ENCODE results near the gene ITGB6. TPM values are rescaled to one million over a fixed set of nuclear protein-coding genes. Genes with fewer than 3 reads are reported as not detected.

Gene ITGB6
- total and polyA plus RNA-seq, 2 of the 4 experiments (the other 2 are of a cell fraction): under 0.01 TPM; not detected in 1

DNA sequence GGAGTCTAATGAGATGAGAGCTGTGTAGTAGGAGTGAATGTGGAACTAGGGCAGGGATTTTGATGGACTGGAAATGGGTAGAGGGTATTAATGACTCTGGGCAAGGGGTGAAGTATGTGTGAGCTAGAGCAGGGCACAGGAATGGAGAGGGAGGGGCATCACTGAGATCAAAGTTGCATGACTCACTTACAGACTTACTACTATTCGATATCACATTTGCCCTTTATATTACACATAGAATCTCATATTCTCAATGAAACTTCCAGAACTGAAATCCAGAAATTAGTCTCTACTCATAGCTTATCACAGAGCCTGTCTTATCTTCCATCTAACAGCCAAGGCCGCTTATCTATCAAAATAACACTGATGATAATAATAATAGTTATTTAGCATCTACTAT lies 20.0 kb upstream of the ITGB6 start:
- CTCF ChIA-PET: interaction anchor here (0.5 kb wide), 1 partner anchor 750 kb away, joined by 3 read pairs; no protein-coding TSS in a partner anchor

More for the DNA sequence above, 20.0 kb upstream of the ITGB6 start:
- Histone ChIP-seq H3K27me3 (ENCODE audit: control insufficient read depth, insufficient read depth, low read length) (no peaks in the 10 kb centered on the region), H2BK15ac (ENCODE audit: low read depth, low read length) (no peak overlapping the region; the same call in 2 of the 3 replicates), H3K56ac (ENCODE audit: extremely low read depth, insufficient read depth, low read length) (no peak overlapping the region), H3K4me3 (ENCODE audit: insufficient read depth, low read depth, low read length) (no peak overlapping the region), H2AK9ac (replicated peaks; ENCODE audit: low read depth, low read length, poor library complexity) (no peak overlapping the region), H2AFZ (replicated peaks; ENCODE audit: low read length, poor library complexity) (no peak overlapping the region), H3K23ac (ENCODE audit: low read depth, low read length) (no peak overlapping the region), H3K9me3 (ENCODE audit: control insufficient read depth, insufficient read depth, low read length) (no peaks in the 10 kb centered on the region), H3K9me1 (ENCODE audit: insufficient read depth, low read length) (peaks cover 29% of the 10 kb centered on the region), H4K5ac (ENCODE audit: low read depth, low read length) (no peak overlapping the region), H3K9ac (ENCODE audit: low read depth, low read length) (no peak overlapping the region), H3K4ac (ENCODE audit: low read depth, low read length) (no peak overlapping the region), H2AK5ac (ENCODE audit: low read depth, low read length) (0 out of 2 replicates have a peak overlapping the region, but pooled peaks have one; percentile 50), H3K4me2 (ENCODE audit: low read depth, low read length) (no peak overlapping the region), H4K20me1 (ENCODE audit: insufficient read depth, low read length) (no peaks in the 10 kb centered on the region), H3K36me3 (ENCODE audit: control insufficient read depth, insufficient read depth, low read length) (no peaks in the 10 kb centered on the region), H3K4me1 (ENCODE audit: control insufficient read depth, insufficient read depth, low read length) (peaks cover 29% of the 10 kb centered on the region), H2BK20ac (ENCODE audit: low read depth, low read length) (no peak overlapping the region), H3K18ac (ENCODE audit: low read depth, low read length) (no peak overlapping the region), H4K91ac (ENCODE audit: insufficient read depth, low read depth, low read length) (no peak overlapping the region), H3K14ac (replicated peaks; ENCODE audit: low read depth, low read length) (no peak overlapping the region), H2BK120ac (ENCODE audit: low read depth, low read length) (no peak overlapping the region), H3K79me1 (ENCODE audit: low read depth in 1 of 2, low read length in 2 of 2) (no peaks in the 10 kb centered on the region), H3K27ac (ENCODE audit: insufficient read depth, low read length) (no peak overlapping the region), H2BK5ac (ENCODE audit: low read depth, low read length, poor library complexity, severe bottlenecking) (no peak overlapping the region), H4K8ac (ENCODE audit: low read depth in 2 of 2, low read length in 2 of 2) (no peak overlapping the region)
- DNase-seq: no peak
- TF ChIP-seq CHD1 (IDR thresholded peaks at IDR 0.05; ENCODE audit: low read depth, low read length) (no peak), POLR2A (IDR thresholded peaks at IDR 0.05; ENCODE audit: low read depth, low read length) (no peak), NFE2L2 (IDR thresholded peaks at IDR 0.05; ENCODE audit: low read depth, low read length) (no peak), MAFK (IDR thresholded peaks at IDR 0.05; ENCODE audit: low read depth, low read length) (no peak)
- TF ChIP-seq, protein P1, sequence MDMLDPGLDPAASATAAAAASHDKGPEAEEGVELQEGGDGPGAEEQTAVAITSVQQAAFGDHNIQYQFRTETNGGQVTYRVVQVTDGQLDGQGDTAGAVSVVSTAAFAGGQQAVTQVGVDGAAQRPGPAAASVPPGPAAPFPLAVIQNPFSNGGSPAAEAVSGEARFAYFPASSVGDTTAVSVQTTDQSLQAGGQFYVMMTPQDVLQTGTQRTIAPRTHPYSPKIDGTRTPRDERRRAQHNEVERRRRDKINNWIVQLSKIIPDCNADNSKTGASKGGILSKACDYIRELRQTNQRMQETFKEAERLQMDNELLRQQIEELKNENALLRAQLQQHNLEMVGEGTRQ (IDR thresholded peaks at IDR 0.05; ENCODE audit: low read depth, low read length): no peak
- TF ChIP-seq, protein P2, sequence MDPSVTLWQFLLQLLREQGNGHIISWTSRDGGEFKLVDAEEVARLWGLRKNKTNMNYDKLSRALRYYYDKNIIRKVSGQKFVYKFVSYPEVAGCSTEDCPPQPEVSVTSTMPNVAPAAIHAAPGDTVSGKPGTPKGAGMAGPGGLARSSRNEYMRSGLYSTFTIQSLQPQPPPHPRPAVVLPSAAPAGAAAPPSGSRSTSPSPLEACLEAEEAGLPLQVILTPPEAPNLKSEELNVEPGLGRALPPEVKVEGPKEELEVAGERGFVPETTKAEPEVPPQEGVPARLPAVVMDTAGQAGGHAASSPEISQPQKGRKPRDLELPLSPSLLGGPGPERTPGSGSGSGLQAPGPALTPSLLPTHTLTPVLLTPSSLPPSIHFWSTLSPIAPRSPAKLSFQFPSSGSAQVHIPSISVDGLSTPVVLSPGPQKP (IDR thresholded peaks at IDR 0.05; ENCODE audit: borderline replicate concordance, low read depth, low read length): no peak
- no peak for ATAC-seq (ENCODE audit: low read depth)
- POLR2A ChIA-PET (ENCODE audit: unreplicated experiment): no interaction called here
- intact Hi-C loops (cut with micrococcal nuclease) (no loop called here), dilution Hi-C loops (cut with HindIII; ENCODE audit: low sequenced_read_pairs, unreplicated experiment) (no loop called here), in situ Hi-C loops (cut with MboI; ENCODE audit: low sequenced_read_pairs) (no loop called here)
- no TSS peak for BruUV-seq (replicated peaks)
- WGBS, 2 experiments (ENCODE audit: extremely low coverage in 2 of 2, insufficient read length in 1 of 2): no CpG with 5 or more reads among the region's 2 CpGs
